Stimulated activated CD8-positive, alpha-beta memory T cell treated with anti-CD3 and anti-CD28 coated beads, Interleukin-7, amount 100 ng/mL, for 48 hours (primary cell): ENCODE data around the gene SLC66A1.

ENCODE experiments used
- DNase-seq, 2 donors: peaks; one replicate each; pipeline ENCODE4 v3.0.0-alpha.2; 2020; ENCODE audit warnings: low read depth in 1 of 2; ENCODE audit errors: extremely low read depth in 1 of 2

Gene SLC66A1

GRCh38 chr1:19342062-19342750 is 30.1 kb downstream of the SLC66A1 start:
- no peak for DNase-seq

GRCh38 chr1:19342894-19343616 is 30.9 kb downstream of the SLC66A1 start:
- no peak for DNase-seq

GRCh38 chr1:19343617-19344350 is 31.7 kb downstream of the SLC66A1 start:
- no peak for DNase-seq

GRCh38 chr1:19344372-19344810 is 32.3 kb downstream of the SLC66A1 start:
- peak in 1 of 2 donors; percentile 11 for DNase-seq

- DNase-seq: no peak
These were observed 32.7 kb downstream of the SLC66A1 start for GRCh38 chr1:19344831-19345230.

GRCh38 chr1:19345391-19345790 is 33.3 kb downstream of the SLC66A1 start:
- no peak for DNase-seq

- DNase-seq: no peak
These were observed 33.9 kb downstream of the SLC66A1 start for GRCh38 chr1:19346026-19346425.

GRCh38 chr1:19347533-19348172 is 35.5 kb downstream of the SLC66A1 start:
- DNase-seq: no peak

- DNase-seq: no peak
These were observed 36.5 kb downstream of the SLC66A1 start for GRCh38 chr1:19348441-19349198.

- no peak for DNase-seq
These were observed 37.9 kb downstream of the SLC66A1 start for GRCh38 chr1:19349999-19350398.

GRCh38 chr1:19350566-19350965 is 38.4 kb downstream of the SLC66A1 start:
- no peak for DNase-seq

- DNase-seq: no peak
These were observed 39.7 kb downstream of the SLC66A1 start for GRCh38 chr1:19351873-19352272.

GRCh38 chr1:19352839-19353238 is 40.7 kb downstream of the SLC66A1 start:
- no peak for DNase-seq

GRCh38 chr1:19353596-19353995 is 41.5 kb downstream of the SLC66A1 start:
- no peak for DNase-seq

- DNase-seq: no peak
These were observed 42.4 kb downstream of the SLC66A1 start for GRCh38 chr1:19354531-19354981.

- DNase-seq: no peak
These were observed 44.1 kb downstream of the SLC66A1 start for GRCh38 chr1:19356266-19356665.

- DNase-seq: no peak
These were observed 45.3 kb downstream of the SLC66A1 start for GRCh38 chr1:19357299-19357986.

GRCh38 chr1:19358710-19359109 is 46.6 kb downstream of the SLC66A1 start:
- DNase-seq: no peak

GRCh38 chr1:19359357-19359756 is 47.2 kb downstream of the SLC66A1 start:
- DNase-seq: no peak

- no peak for DNase-seq
These were observed 47.9 kb downstream of the SLC66A1 start for GRCh38 chr1:19360016-19360415.
